SIG-M5 treated with dmso at 0.1 percent for 504 hours (cell line): ENCODE results near the gene EFNA2.

ENCODE experiments used
- DNase-seq: peaks from one replicate; lab custom pipeline; 2025; ENCODE audit not compliant: unreplicated experiment; lab: John Stamatoyannopoulos, UW

The EFNA2 gene

DNA sequence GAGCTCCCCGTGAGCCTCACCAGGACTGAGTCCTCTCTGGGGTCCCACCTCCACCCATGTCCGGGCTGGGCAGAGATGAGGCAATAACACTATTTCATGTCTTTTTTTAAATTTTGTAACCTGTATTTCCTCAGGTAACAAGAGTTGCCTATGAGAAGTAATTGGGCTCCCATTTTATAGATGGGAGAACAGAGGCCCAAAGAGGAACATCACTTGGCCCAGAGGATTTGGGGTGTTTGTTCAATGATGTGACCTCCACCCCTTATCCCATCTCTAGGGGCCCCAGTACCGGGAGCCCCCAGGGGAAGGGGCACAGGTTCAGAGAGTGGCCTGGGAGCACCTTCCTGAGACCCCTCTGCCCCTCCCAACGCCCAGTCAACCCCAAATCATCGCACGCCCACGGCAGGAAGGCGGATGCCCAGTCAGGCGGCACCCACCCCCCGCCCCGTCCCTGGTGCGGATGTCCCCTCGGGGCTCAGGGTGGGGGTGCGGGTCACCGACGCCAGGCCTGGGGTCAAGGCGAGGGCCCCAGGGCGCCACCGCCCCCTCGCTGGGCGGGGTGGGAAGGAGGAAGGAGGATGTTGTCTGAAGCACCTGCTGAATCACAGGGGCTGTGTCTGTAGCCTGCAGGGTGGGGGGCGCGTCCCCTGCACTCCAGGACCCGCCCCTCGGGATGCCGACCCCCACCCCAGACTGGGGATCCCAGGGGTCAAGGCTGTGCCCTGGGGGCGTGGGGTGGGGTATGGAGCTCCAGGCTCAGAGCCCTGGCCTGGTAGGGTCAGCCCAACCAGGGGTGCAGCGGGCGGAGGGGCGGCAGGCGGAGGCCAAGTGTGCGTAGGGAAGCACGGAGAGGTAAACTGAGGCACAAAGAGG is 25.6 kb upstream of the EFNA2 start:
- DNase-seq: no peak

DNA sequence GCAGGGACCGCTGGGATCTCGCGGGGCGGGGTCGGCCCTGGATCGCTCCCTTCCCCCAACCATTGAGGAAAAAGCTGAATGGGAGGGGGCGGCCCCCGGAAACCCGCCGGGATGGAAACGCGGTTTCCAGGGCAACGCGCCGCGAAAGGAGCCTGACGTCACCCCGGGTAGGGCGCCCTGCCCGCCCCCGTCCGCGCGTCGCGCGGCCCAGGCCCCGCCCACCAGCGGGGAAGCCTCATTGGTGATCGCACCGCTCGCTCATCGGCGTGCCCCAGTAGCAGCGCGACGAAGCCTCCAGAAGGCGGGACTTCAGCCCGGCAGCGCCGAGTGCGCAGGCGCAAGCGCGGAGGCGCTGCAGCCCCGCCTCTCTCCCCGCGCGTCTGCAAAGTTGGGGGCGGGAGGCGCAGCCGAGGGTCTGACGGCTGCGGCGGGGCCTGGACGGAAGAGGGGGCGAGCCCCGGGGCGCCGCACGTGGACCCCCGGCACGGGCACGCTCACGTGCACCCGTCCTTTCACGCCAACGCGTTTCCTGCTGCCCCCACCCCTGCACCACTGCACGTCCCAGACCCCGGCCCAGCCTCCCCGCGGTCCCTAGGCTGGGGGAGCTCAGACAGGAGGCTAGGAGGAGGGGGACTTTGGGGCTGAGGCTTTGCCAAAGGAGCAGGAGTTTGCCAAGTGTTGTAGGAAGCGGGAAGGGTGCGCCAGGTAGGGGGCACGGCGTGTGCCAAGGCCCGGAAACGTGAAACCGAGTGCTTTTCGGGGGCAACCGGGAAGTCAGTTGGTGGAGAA is 24.7 kb upstream of the EFNA2 start:
- DNase-seq: peak; percentile 83

DNA sequence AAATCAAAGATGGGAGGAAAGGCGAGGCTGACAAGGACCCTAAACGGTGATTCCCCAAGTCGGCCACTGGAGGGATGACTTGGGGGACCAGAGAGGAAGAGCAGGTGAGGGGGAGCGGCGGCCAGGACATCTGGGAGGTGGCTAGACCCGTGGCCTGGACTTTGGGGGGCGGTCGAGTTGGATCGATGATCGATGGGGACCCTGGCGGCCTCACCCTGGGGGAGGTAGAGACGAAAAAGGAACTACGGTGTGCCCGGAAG is 24.2 kb upstream of the EFNA2 start:
- no peak for DNase-seq

DNA sequence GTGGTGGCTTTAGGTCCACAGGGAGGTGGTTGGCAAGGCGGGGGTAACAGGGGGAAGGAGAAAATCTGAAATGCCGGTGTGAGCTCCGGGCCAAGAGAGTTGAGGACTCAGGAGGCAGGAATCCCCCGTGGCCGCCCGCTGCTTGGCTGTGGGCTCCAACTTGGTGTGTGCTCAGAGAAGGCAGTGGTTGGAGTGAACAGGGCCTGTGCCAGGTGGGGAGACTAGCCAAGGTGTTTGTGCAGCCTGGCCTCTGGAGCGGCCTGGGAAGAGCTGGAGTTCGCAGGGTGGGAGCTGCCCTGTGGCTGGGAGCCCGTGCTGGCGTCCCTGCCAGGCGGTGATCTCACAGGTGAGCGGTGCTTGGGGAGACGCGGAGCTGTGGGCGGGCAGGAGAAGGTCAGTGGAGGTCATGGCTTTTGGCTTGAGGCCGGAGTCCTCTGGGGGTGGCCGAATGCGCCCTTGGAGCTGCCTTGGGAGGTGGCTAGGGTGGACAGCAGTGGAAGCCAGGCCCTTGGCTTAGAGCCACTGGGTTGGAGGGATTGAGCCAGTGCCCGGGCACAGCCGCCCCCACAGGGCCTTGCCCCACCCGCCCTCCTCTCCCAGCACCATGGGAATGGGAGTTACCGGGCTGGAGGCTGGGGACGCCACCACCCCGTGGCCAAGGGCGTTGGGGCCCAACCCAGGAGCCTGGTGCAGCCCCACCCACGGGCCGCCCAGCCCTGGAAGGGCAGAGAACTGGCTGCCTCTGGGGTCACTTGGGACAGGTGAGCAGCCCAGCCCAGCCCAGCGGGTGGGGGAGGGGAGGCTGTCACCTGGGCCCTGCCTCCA is 23.7 kb upstream of the EFNA2 start:
- no peak for DNase-seq

DNA sequence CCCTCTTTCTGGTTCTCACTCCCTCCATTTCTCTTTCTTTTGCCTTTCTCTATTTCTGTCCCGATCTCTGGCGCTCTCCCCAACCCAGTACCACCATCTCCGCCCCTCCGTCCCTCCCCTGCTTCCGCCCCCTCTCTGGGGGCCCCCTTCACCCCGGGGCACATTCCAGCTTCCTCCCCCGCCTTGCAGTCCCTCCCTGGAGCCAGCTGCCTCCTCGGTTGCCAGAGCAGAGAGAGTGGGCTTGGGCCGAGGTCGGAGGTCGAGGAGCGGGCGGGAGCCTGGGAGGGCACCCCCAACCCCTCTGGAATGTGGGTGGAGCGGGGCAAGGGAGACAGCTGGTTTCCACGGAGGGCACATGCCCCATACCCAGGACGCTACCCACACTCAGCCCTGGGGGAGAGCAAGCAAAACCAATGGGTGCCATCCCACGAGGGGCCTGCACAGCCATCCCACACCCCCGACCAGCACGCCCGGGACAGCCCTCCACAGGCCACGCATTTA is 23.0 kb upstream of the EFNA2 start:
- DNase-seq: no peak

DNA sequence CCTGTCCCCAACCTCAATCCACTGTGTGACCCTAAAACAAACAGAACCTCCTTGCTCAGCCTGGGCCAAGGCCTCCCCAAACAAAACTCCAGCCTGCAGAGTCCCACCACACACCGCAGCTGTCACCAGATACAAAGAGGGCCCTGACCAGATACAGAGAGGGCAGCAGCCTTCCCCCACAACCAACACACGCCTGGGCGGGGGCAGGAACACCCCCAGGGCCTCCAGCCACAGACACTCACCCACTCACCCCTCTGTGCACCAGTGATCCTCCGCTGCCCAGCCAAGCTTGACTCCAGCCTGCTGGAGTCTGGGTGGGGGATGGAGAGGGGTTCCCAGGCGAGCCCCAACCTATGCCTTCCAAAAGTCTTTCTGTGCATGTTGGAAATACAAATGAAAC is 22.5 kb upstream of the EFNA2 start:
- DNase-seq: no peak

DNA sequence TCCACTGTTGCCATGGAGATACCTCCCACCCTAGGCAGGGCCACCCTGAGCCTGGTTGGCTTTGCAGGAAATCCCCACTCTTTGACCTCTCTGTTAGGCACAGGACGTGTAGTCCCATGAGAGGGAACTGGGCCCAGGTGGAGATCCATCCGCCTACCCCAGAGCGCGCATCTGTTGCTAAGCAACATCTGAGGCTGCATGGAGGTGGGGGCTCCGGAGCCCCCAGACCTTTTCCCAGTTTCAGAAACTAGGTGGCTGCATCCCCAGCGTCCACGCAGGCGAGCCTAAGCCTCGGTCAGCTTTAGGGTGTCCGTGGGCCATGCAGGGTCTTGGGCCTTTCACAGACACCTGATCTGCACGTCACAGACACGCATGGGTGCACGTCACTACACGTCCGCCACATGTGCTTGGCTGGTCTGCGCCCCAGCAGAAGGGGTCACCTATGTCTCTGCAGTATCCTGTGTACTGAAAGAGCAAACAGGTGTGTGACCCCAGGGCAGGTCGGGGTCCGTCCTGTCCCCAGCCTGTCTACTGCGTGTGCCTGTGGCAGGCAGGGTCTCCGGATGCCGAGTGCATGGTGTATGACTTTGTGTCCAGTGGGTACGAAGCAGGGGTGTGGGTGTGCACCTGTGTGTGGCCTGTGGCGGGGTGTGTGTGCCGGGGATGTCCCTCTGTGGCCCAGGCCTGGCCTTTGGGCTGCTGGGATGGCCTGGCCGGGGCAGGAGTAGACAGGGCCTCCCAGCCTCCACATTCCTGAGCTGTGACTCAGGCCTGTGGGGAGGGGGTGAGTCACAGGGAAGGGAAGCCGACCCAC is 20.7 kb upstream of the EFNA2 start:
- no peak for DNase-seq

DNA sequence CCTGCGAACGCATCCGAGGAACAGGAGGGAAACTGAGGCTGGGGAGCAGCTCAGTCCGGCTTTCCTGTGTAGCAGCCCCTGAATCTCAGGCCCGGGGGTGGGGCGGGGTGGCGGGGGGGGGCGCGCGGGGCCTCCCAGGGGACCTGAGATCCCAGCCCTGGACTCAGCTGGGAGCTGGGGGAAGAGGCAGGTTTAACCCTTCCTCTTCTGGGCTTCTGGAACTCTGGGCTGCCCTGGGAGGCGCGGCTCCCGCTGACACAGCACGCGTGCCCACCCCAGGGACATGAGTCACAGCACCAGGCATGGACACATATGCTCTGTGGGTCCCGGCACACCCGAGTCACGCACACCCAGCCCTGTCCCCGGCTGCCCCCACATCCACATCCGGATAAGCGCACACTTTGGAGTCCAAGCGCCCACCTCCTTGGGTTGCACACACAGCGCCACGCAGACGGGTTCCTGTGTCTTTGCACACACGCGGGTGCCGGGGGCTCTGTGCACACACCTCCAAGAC is 20.0 kb upstream of the EFNA2 start:
- peak; percentile 25 for DNase-seq

DNA sequence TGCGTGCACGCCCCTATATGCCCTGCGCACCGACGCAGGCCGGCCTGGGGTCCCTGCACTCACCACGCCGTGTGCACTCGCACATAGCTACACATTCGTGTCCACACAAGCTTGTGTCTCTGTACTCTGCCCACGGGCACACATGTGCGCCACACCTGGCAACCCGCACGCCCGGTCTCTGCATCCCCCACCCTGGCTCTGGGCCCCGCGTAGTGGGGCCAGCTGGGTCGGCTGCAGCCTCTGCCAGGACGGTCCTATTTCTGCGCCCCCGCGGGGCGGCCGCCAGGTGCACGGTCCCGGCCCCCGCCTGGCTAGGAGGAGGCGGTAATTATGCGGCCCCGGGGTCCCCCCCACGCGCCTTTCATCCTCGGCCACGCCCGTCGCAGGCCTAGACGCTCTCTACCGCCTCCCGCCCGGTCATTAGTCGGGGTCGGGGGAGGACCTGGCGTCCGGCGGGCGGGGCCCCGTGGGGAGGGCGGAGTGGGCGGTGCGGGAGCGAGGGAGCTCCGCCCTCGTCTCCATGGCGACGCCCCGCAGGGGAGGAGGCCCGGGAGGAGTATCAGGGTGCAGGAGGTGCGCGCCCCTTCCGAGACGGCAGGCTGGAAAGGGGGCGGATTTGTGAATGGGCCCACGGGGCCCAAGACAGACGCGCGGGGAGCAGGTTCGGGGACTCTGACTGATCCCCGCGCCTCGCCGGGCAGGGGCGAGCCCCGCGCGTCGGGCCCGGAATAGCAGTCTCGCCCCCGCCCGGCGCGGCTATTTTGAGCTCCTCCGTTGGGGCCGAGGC is 19.4 kb upstream of the EFNA2 start:
- peak; percentile 62 for DNase-seq

DNA sequence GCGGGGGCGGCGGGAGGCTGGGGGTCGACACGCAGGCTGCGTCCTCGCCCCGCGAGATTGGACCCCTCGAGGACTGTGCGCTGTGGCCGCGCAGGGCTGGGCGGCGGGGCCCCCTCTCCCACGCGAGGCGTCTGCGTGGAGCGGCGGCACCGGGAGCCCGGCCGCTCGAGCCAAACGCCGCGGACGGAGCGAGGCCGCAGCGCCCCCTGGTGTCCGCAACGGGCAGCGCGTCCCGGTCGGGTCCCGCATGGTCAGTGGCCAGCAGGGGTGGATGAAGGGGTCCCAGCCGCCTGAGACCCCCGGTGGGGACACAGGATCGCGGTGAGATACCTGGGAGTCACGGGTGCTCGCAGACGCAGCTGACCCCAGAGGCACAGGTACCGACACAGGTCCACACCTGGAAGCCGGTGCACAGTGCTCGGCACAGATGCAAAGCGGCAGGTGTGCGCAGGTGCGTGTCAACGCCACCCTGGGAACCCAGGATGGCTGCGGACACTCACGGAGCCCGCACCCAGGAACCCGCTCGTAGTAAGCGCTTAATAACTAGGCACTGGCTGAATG is 18.7 kb upstream of the EFNA2 start:
- no peak for DNase-seq

DNA sequence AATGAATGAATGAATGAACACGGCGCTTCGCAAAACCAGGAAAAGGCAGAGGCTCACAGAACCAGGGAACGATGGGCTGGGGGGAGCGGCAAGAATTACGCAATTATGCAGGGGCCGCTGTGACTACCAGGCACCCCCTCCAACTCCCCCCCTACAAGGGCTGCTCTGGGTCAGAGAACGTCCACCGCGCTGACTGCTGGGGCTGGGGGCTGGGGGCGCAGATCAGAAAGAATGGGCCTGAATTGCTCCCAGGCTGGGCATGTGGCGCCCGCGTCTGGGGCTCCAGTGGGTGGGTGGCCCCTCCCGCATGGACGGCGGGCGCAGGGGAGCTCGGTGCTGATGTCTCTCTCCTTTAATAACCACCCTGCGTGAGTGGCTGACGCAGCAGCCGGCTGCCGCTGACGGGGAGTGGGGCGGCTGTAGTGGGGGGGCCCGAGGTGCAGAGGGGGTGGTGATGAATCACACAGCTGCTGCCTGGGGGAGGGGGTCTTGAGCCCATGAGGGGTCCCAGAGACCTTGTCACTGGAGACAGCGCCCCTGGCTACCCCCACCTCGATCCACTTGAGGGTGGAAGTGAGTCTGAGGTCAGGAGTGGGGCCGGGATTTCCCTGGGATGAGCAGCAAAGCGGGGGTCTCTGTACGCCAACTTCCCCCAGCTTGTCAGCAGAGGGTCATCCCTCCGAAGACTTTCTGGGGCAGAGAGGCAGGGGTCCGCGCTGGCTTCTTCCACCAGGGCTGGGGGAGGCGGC is 18.0 kb upstream of the EFNA2 start:
- DNase-seq: no peak

DNA sequence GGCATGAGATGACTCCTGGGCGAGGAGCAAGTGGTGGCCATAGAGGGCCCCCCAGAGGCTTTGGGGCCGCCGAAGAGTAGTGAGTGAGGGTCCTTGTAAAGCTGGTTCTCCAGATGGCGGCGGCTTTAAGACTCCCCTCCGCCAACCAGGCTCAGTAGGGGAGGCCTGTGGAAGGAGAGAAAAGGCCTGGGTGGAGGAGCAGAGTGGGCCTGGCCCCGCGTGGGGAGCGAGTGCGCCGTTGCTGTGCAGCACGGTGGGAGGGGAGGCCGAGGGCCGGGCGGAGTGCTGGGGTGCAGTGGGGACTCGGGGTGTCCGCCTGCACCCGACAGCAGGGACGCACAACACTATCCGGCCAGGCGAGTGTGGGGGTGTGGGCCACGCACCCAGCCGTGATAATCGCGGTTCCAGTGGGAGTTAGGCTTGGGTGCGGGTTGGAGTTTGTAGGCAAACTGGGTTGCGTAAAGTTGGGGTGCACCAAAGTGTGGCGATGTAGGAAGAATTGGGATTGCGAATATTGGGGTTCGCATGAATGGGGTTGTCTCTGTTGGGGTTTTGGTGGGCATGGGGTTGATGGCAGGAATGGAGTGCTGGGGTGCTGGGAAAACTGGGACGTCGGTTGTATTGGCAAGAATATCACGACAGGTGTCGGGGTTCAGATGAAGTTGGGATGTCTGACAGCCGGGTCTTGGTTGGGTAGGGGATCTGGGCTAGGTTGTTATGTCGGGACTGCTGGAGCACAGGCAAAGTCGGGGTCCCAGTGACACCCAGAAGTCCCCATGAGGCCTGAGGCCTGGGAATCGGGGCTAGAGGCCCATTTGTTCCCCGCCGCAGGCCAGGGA is 17.2 kb upstream of the EFNA2 start:
- DNase-seq: no peak

DNA sequence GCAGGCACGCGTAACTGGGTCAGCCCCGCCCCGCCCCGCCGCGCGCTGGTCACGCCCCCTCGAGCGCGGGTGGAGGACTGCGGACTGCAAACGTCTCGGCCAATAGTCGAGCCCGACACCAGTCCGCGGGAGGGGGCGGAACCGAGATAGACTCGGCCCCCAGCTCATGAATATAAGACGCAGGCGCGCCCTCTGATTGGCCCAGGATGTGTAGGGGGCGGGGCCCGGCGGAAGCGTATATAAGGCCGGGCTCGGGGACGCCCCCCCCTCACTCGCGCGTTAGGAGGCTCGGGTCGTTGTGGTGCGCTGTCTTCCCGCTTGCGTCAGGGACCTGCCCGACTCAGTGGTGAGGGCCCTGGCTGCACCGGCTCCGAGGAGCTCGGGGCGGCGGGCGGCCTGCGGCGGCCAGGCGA is 16.6 kb upstream of the EFNA2 start, which contains the start of gene CIRBP:
Gene CIRBP (plus strand): TSS at position 268 of the 413 bp plus-strand sequence. CDS start 1,602 bp downstream, outside the sequence.
- DNase-seq: peak; percentile 95

DNA sequence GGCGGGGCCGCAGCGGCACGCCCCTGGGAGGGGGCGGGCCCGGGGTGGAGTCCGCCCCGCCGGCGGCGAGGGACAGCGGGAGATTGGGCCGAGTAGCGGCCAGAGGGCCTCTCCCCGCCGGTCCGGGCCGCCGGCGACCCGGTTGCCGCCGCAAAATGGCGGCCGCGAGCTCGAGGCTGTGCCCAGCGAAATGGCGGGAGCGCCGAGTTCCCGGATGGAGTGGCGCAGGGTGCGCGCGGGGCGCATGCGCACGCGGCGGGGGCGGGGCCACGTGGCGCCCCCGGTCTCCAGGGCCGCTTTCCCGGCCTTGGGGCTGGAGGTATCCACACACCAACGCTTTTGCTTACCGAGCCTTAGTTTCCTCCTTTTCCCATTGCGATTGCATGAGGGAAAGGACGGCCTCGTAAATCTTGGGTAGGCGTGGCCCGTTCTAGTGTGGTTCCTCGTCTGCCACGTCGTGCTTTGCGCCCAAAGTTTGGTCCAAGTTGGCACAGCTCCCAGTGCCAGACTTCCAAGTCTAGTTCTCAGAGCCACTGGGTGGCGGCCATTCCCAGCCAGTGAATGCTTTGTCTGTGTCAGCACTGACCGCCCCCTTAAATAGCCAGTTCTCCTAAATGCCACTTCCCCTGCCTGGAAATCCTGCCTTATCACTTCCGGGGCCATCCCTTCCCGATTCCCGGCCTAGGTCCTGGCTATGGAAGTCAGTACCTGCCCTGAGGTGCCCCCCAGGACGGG is 16.0 kb upstream of the EFNA2 start:
- peak; percentile 45 for DNase-seq

DNA sequence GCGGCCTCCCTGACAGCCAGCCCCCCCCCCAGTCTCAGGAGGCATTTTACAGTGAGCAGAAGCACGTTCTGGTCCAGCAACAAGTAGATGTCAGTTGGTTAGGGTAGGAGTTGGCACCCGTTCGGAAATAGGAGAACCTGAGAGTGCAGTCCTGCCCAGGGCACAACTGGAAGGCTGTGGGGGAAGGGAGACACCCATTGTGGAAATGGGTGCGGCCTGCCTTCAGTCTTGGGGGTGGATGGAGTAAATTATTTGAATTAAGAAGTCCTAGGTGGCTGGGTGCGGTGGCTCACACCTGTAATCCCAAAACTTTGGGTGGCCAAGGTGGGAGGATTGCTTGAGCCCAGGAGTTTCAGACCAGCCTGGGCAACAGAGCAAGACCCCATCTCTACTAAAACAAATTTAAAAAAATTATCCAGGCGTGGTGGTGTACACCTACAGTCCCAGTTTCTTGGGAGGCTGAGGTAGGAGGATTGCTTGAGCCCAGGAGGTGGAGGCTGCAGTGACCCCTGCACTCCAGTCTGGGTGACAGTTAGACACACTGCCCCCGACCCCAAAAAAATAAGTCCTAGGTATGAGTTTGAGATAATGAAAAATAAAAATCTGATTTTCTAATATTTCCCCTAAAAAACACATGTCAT is 15.3 kb upstream of the EFNA2 start:
- DNase-seq: peak; percentile 40

DNA sequence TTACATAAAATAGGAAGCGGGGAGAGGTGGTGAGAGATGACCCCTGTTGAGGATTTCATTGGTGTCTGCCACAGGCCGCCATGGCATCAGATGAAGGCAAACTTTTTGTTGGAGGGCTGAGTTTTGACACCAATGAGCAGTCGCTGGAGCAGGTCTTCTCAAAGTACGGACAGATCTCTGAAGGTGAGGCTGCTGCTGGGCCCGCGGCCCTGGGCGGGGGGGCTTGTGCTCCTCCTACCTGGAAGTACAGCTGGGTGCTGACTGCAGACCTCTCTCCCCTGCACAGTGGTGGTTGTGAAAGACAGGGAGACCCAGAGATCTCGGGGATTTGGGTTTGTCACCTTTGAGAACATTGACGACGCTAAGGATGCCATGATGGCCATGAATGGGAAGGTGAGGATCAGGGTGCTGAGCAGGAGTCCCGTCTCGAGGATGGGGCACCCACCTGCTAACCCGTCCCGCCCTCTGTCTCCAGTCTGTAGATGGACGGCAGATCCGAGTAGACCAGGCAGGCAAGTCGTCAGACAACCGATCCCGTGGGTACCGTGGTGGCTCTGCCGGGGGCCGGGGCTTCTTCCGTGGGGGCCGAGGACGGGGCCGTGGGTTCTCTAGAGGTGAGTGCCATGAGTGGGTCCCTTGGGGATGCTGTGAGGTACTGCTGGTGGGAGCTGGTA is 14.7 kb upstream of the EFNA2 start:
- no peak for DNase-seq
